HEK293 (cell line): ENCODE data around the gene NKD1.

ENCODE experiments used
- CTCF ChIA-PET: fragments of 350-600 bp; formaldehyde crosslinking; extraction: SDS; loops from one replicate; lab custom pipeline; 2021; ENCODE audit warnings: antibody characterized with exemption; lab: Yijun Ruan, JAX
- POLR2A ChIA-PET: fragments of 300-600 bp; formaldehyde crosslinking; extraction: SDS; loops from one replicate; lab custom pipeline; 2020; ENCODE audit warnings: antibody characterized with exemption, inconsistent platforms; lab: Yijun Ruan, JAX
- H3K27ac ChIP-seq: fragments of 200-500 bp; sonication (Bioruptor generic); 2 replicates; pipeline ENCODE4 v1.5.1; 2014; ENCODE audit warnings: low read depth, low read length, control low read depth, inconsistent platforms; ENCODE audit errors: extremely low read depth
- H3K36me3 ChIP-seq, 2 experiments: fragments of 200-500 bp in 1 of 2; sonication (Bioruptor generic) in 1 of 2; 1 replicate in 1 of 2; 2 replicates in 1 of 2; pipeline ENCODE4 v1.5.1; 2014 to 2017; ENCODE audit warnings: inconsistent platforms in 2 of 2, low read length in 2 of 2; ENCODE audit not compliant: control insufficient read depth in 2 of 2, insufficient read depth in 1 of 2
- H3K4me1 ChIP-seq: fragments of 200-500 bp; sonication (Bioruptor generic); 2 replicates; pipeline ENCODE4 v1.5.1; 2014; ENCODE audit warnings: mild to moderate bottlenecking, low read length, inconsistent platforms; ENCODE audit not compliant: control insufficient read depth, insufficient read depth
- H3K4me3 ChIP-seq: 2 replicates; pipeline ENCODE4 v1.5.1; 2011; ENCODE audit warnings: low read depth, mild to moderate bottlenecking, control low read depth, low read length, moderate library complexity
- H3K9me3 ChIP-seq: fragments of 200-500 bp; sonication (Bioruptor generic); 2 replicates; pipeline ENCODE4 v1.5.1; 2014; ENCODE audit warnings: low read depth, low read length, inconsistent platforms; ENCODE audit not compliant: control insufficient read depth, insufficient read depth
- ZBTB48 ChIP-seq: fragments of 450-650 bp; formaldehyde crosslinking; IDR thresholded peaks from 2 replicates; pipeline ENCODE4 v1.5.1; 2016; ENCODE audit warnings: missing biosample characterization, missing genetic modification characterization
- ZEB2 ChIP-seq: fragments of 450-650 bp; formaldehyde crosslinking; IDR thresholded peaks from 2 replicates; pipeline ENCODE4 v1.5.1; 2016; ENCODE audit warnings: missing biosample characterization, missing genetic modification characterization
- ZNF266 ChIP-seq: fragments of 450-650 bp; formaldehyde crosslinking; IDR thresholded peaks from 2 replicates; pipeline ENCODE4 v1.5.1; 2016; ENCODE audit warnings: missing biosample characterization, missing genetic modification characterization, low read depth
- ZNF37A ChIP-seq: fragments of 450-650 bp; IDR thresholded peaks from 2 replicates; pipeline ENCODE4 v1.5.1; 2018; ENCODE audit warnings: missing biosample characterization, missing genetic modification characterization
- ZNF398 ChIP-seq: fragments of 450-650 bp; formaldehyde crosslinking; IDR thresholded peaks from 2 replicates; pipeline ENCODE4 v1.5.1; 2017; ENCODE audit warnings: missing biosample characterization, missing genetic modification characterization
- ZNF510 ChIP-seq: fragments of 450-650 bp; formaldehyde crosslinking; IDR thresholded peaks from 2 replicates; pipeline ENCODE4 v1.5.1; 2018; ENCODE audit warnings: mild to moderate bottlenecking, missing genetic modification characterization, missing biosample characterization; ENCODE audit not compliant: insufficient replicate concordance
- ZNF530 ChIP-seq: fragments of 450-650 bp; formaldehyde crosslinking; IDR thresholded peaks from 2 replicates; pipeline ENCODE4 v1.5.1; 2016; ENCODE audit warnings: low read depth, missing biosample characterization, missing genetic modification characterization
- ZNF626 ChIP-seq: fragments of 450-650 bp; sonication (Bioruptor Pico); formaldehyde crosslinking; IDR thresholded peaks from 2 replicates; pipeline ENCODE4 v1.5.1; 2018; ENCODE audit warnings: missing biosample characterization, missing genetic modification characterization, inconsistent platforms
- ZNF629 ChIP-seq: fragments of 450-650 bp; formaldehyde crosslinking; IDR thresholded peaks from 2 replicates; pipeline ENCODE4 v1.5.1; 2017; ENCODE audit warnings: missing biosample characterization, missing genetic modification characterization
- ZNF639 ChIP-seq: fragments of 450-650 bp; formaldehyde crosslinking; IDR thresholded peaks from 2 replicates; pipeline ENCODE4 v1.5.1; 2016; ENCODE audit warnings: missing biosample characterization, missing genetic modification characterization
- ZNF704 ChIP-seq: fragments of 450-650 bp; formaldehyde crosslinking; IDR thresholded peaks from 2 replicates; pipeline ENCODE4 v1.5.1; 2016; ENCODE audit warnings: missing biosample characterization, missing genetic modification characterization
- ZNF707 ChIP-seq: fragments of 450-650 bp; formaldehyde crosslinking; IDR thresholded peaks from 2 replicates; pipeline ENCODE4 v1.5.1; 2016; ENCODE audit warnings: missing biosample characterization, missing genetic modification characterization
- ZNF785 ChIP-seq: fragments of 450-650 bp; formaldehyde crosslinking; IDR thresholded peaks from 2 replicates; pipeline ENCODE4 v1.5.1; 2016; ENCODE audit warnings: missing biosample characterization, missing genetic modification characterization
- ZNF791 ChIP-seq: fragments of 450-650 bp; formaldehyde crosslinking; IDR thresholded peaks from 2 replicates; pipeline ENCODE4 v1.5.1; 2016; ENCODE audit warnings: missing biosample characterization, missing genetic modification characterization

Gene NKD1

GRCh38 chr16:50529334-50529733 is 18.9 kb upstream of the NKD1 start:
- TF ChIP-seq ZEB2 (tag by site-specific recombination) (no peak), ZNF707 (tag by site-specific recombination) (peak; percentile 73), ZNF626 (tag by site-specific recombination) (no peak)
- ChIA-PET CTCF (interaction anchor here (0.6 to 2.1 kb wide), 2 partner anchors 13 to 19 kb away, joined by 5 to 6 read pairs; no protein-coding TSS in a partner anchor), POLR2A (no interaction called here)

GRCh38 chr16:50530277-50531236 is 17.6 kb upstream of the NKD1 start:
- H3K4me3 ChIP-seq, result no peak overlapping the region
- H3K4me1 ChIP-seq, result no peaks in the 10 kb centered on the region
- CTCF ChIA-PET, result interaction anchor here (0.7 to 2.1 kb wide), 4 partner anchors 11 to 49 kb away, joined by 3 to 6 read pairs (median 4); no protein-coding TSS in a partner anchor
- no peaks in the 10 kb centered on the region for H3K9me3 ChIP-seq
- peak; percentile 96 for TF ChIP-seq ZNF37A (tag by site-specific recombination)
- TF ChIP-seq ZNF704 (tag by site-specific recombination), result no peak
- TF ChIP-seq, all 188 proteins: peak for 1
- Histone ChIP-seq H3K27ac (no peak overlapping the region), H3K36me3 (no peaks in the 10 kb centered on the region)
- POLR2A ChIA-PET, result no interaction called here

More at GRCh38 chr16:50529334-50529733, 18.9 kb upstream of the NKD1 start:
- Histone ChIP-seq H3K9me3 (no peaks in the 10 kb centered on the region), H3K27ac (no peak overlapping the region), H3K4me1 (no peaks in the 10 kb centered on the region), H3K36me3 (no peaks in the 10 kb centered on the region), H3K4me3 (no peak overlapping the region)

GRCh38 chr16:50531359-50531758 is 16.8 kb upstream of the NKD1 start:
- no peak for TF ChIP-seq ZNF785
- TF ChIP-seq ZNF510 (tag by site-specific recombination), result no peak
- TF ChIP-seq ZNF398, result no peak
- TF ChIP-seq ZNF791 (tag by site-specific recombination), result no peak
- no peak for TF ChIP-seq ZNF530 (tag by site-specific recombination)
- TF ChIP-seq ZNF629 (tag by site-specific recombination), result no peak
- no peak for TF ChIP-seq ZBTB48 (tag by site-specific recombination)
- TF ChIP-seq ZNF266, result no peak
- no peak for TF ChIP-seq ZNF639 (tag by site-specific recombination)
- Histone ChIP-seq H3K36me3 (no peaks in the 10 kb centered on the region), H3K27ac (no peak overlapping the region), H3K9me3 (no peaks in the 10 kb centered on the region), H3K4me3 (no peak overlapping the region), H3K4me1 (no peaks in the 10 kb centered on the region)
- CTCF ChIA-PET, result interaction anchor here (0.7 to 0.9 kb wide), 3 partner anchors 11 to 49 kb away, joined by 3 to 4 read pairs (median 3); no protein-coding TSS in a partner anchor
- POLR2A ChIA-PET, result no interaction called here
